ENCODE results near the gene ACTR3C.

Gene ACTR3C

DNA sequence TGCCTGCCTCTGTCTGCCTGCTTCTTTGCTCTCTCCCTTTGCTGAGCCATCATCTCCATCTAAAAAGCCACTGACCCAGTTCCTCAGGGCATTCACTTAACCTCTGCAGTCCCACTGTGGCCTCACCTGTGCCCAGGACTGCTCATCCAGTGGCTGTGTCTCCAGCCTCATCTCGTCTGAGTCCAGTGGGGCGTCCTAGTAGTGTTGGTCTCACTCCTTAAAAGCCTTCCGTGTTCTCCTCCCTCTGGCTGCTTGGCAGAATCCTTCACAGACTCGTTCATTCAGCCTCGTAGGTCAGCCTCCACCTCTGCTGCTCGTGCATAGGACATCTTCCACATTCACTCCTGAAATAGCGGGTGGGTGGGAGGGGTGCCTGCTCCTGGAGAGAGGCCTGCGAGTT is 10.8 kb upstream of the ACTR3C start:
- Histone ChIP-seq H3K4me3 (ENCODE audit: extremely low read depth, insufficient read depth, low read length, poor library complexity, severe bottlenecking) (no peak overlapping the region), H3K27ac (ENCODE audit: low read depth, low read length, severe bottlenecking) (no peak overlapping the region), H3K4me1 (ENCODE audit: control insufficient read depth, insufficient read depth, low read length, poor library complexity, severe bottlenecking) (no peaks in the 10 kb centered on the region), H3K9me3 (ENCODE audit: control insufficient read depth, low read length) (no peaks in the 10 kb centered on the region), H3K36me3 (ENCODE audit: control insufficient read depth, insufficient read depth, low read length) (peaks cover 62% of the 10 kb centered on the region)
- 96 to 99% methylated on average over 6 to 7 of the region's 8 CpGs for WGBS, 2 experiments (ENCODE audit: insufficient coverage in 2 of 2)

DNA sequence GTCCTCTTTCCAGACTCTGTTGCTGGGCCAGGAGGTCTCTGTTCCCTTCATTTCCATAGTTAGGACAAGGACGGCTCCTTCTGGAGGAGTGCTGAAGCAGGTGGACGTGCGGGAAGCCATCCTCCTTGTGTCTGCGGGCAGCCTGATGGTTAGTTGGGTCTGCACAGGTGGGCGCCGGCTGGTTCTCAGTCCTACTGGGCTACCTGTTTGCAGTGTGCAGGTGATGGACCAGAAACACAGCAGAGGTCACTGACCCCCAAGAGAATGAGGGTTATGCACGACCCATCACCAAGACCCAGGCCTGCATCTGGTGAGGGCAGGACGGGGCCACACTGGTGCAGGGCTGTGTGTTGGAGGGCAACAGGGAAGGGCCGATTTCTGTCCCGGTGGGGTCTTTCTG is 10.3 kb upstream of the ACTR3C start:
- 86 to 97% methylated on average over 9 to 10 of the region's 10 CpGs for WGBS, 2 experiments (ENCODE audit: insufficient coverage in 2 of 2)
- no peak overlapping the region for H3K27ac ChIP-seq (ENCODE audit: low read depth, low read length, severe bottlenecking)

GRCh38 chr7:150332852-150333635 is 9.7 kb upstream of the ACTR3C start:
- no peaks in the 10 kb centered on the region for H3K9me3 ChIP-seq (ENCODE audit: control insufficient read depth, low read length)
- no peak overlapping the region for H3K27ac ChIP-seq (ENCODE audit: low read depth, low read length, severe bottlenecking)
- no peak overlapping the region for H3K4me3 ChIP-seq (ENCODE audit: extremely low read depth, insufficient read depth, low read length, poor library complexity, severe bottlenecking)
- no peaks in the 10 kb centered on the region for H3K4me1 ChIP-seq (ENCODE audit: control insufficient read depth, insufficient read depth, low read length, poor library complexity, severe bottlenecking)
- 93 to 95% methylated on average over 11 to 18 of the region's 18 CpGs for WGBS, 2 experiments (ENCODE audit: insufficient coverage in 2 of 2)
- H3K36me3 ChIP-seq (ENCODE audit: control insufficient read depth, insufficient read depth, low read length): peaks cover 65% of the 10 kb centered on the region

More for the DNA sequence above, 10.3 kb upstream of the ACTR3C start:
- H3K9me3 ChIP-seq (ENCODE audit: control insufficient read depth, low read length): no peaks in the 10 kb centered on the region
- H3K4me3 ChIP-seq (ENCODE audit: extremely low read depth, insufficient read depth, low read length, poor library complexity, severe bottlenecking): no peak overlapping the region
- no peaks in the 10 kb centered on the region for H3K4me1 ChIP-seq (ENCODE audit: control insufficient read depth, insufficient read depth, low read length, poor library complexity, severe bottlenecking)
- peaks cover 65% of the 10 kb centered on the region for H3K36me3 ChIP-seq (ENCODE audit: control insufficient read depth, insufficient read depth, low read length)

GRCh38 chr7:150330211-150330885 is 7.0 kb upstream of the ACTR3C start:
- Histone ChIP-seq H3K4me1 (ENCODE audit: control insufficient read depth, insufficient read depth, low read length, poor library complexity, severe bottlenecking) (no peaks in the 10 kb centered on the region), H3K36me3 (ENCODE audit: control insufficient read depth, insufficient read depth, low read length) (peaks cover 75% of the 10 kb centered on the region), H3K9me3 (ENCODE audit: control insufficient read depth, low read length) (no peaks in the 10 kb centered on the region), H3K27ac (ENCODE audit: low read depth, low read length, severe bottlenecking) (no peak overlapping the region), H3K4me3 (ENCODE audit: extremely low read depth, insufficient read depth, low read length, poor library complexity, severe bottlenecking) (no peak overlapping the region)
- 96 to 99% methylated on average over 15 to 17 of the region's 19 CpGs for WGBS, 2 experiments (ENCODE audit: insufficient coverage in 2 of 2)

GRCh38 chr7:150329331-150330120 is 6.2 kb upstream of the ACTR3C start:
- Histone ChIP-seq H3K36me3 (ENCODE audit: control insufficient read depth, insufficient read depth, low read length) (peaks cover 72% of the 10 kb centered on the region), H3K4me3 (ENCODE audit: extremely low read depth, insufficient read depth, low read length, poor library complexity, severe bottlenecking) (no peak overlapping the region), H3K27ac (ENCODE audit: low read depth, low read length, severe bottlenecking) (no peak overlapping the region), H3K4me1 (ENCODE audit: control insufficient read depth, insufficient read depth, low read length, poor library complexity, severe bottlenecking) (peaks cover 8% of the 10 kb centered on the region), H3K9me3 (ENCODE audit: control insufficient read depth, low read length) (no peaks in the 10 kb centered on the region)
- 70 to 76% methylated on average over 11 to 17 of the region's 22 CpGs for WGBS, 2 experiments (ENCODE audit: insufficient coverage in 2 of 2)

GRCh38 chr7:150327308-150327707 is 4.0 kb upstream of the ACTR3C start:
- H3K27ac ChIP-seq (ENCODE audit: low read depth, low read length, severe bottlenecking): no peak overlapping the region
- peaks cover 10% of the 10 kb centered on the region for H3K4me1 ChIP-seq (ENCODE audit: control insufficient read depth, insufficient read depth, low read length, poor library complexity, severe bottlenecking)
- WGBS, 2 experiments (ENCODE audit: insufficient coverage in 2 of 2): 100% methylated on average over 3 of the region's 3 CpGs
- H3K36me3 ChIP-seq (ENCODE audit: control insufficient read depth, insufficient read depth, low read length): peaks cover 67% of the 10 kb centered on the region
- no peak overlapping the region for H3K4me3 ChIP-seq (ENCODE audit: extremely low read depth, insufficient read depth, low read length, poor library complexity, severe bottlenecking)
- no peaks in the 10 kb centered on the region for H3K9me3 ChIP-seq (ENCODE audit: control insufficient read depth, low read length)

GRCh38 chr7:150326657-150327268 is 3.4 kb upstream of the ACTR3C start:
- Histone ChIP-seq H3K27ac (ENCODE audit: low read depth, low read length, severe bottlenecking) (no peak overlapping the region), H3K9me3 (ENCODE audit: control insufficient read depth, low read length) (no peaks in the 10 kb centered on the region), H3K4me3 (ENCODE audit: extremely low read depth, insufficient read depth, low read length, poor library complexity, severe bottlenecking) (no peak overlapping the region), H3K36me3 (ENCODE audit: control insufficient read depth, insufficient read depth, low read length) (peaks cover 62% of the 10 kb centered on the region), H3K4me1 (ENCODE audit: control insufficient read depth, insufficient read depth, low read length, poor library complexity, severe bottlenecking) (peaks cover 10% of the 10 kb centered on the region)
- 80 to 92% methylated on average over 2 to 3 of the region's 4 CpGs for WGBS, 2 experiments (ENCODE audit: insufficient coverage in 2 of 2)

DNA sequence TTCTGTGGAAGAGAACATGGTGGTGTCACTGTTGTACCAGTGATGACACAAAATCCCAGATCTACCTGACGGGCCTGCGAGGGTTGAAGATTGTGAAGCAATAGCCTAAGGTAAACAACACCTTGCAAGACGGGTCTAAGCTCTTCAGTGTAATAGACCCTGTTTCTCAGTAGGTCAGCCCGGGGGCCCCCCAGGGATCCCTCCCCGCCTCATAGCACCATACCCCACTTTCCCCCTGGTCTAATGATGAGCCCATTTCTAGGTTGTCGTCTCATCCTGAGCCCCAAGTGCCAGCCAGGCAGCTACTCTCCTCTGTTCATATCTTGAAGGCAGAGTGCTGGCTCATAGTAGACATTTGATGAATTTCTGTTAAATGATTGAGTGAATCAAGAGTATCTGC is 2.6 kb upstream of the ACTR3C start:
- no peak overlapping the region for H3K27ac ChIP-seq (ENCODE audit: low read depth, low read length, severe bottlenecking)

GRCh38 chr7:150325110-150325611 is 1.8 kb upstream of the ACTR3C start:
- no peak overlapping the region for H3K4me3 ChIP-seq (ENCODE audit: extremely low read depth, insufficient read depth, low read length, poor library complexity, severe bottlenecking)
- H3K36me3 ChIP-seq (ENCODE audit: control insufficient read depth, insufficient read depth, low read length): peaks cover 46% of the 10 kb centered on the region
- no peaks in the 10 kb centered on the region for H3K9me3 ChIP-seq (ENCODE audit: control insufficient read depth, low read length)
- peaks cover 12% of the 10 kb centered on the region for H3K4me1 ChIP-seq (ENCODE audit: control insufficient read depth, insufficient read depth, low read length, poor library complexity, severe bottlenecking)
- no peak overlapping the region for H3K27ac ChIP-seq (ENCODE audit: low read depth, low read length, severe bottlenecking)
- WGBS, 2 experiments (ENCODE audit: insufficient coverage in 2 of 2): 94 to 98% methylated on average over 9 to 10 of the region's 10 CpGs

More for the DNA sequence above, 2.6 kb upstream of the ACTR3C start:
- 93 to 98% methylated on average over 3 to 5 of the region's 6 CpGs for WGBS, 2 experiments (ENCODE audit: insufficient coverage in 2 of 2)
- Histone ChIP-seq H3K4me3 (ENCODE audit: extremely low read depth, insufficient read depth, low read length, poor library complexity, severe bottlenecking) (no peak overlapping the region), H3K36me3 (ENCODE audit: control insufficient read depth, insufficient read depth, low read length) (peaks cover 54% of the 10 kb centered on the region), H3K9me3 (ENCODE audit: control insufficient read depth, low read length) (no peaks in the 10 kb centered on the region), H3K4me1 (ENCODE audit: control insufficient read depth, insufficient read depth, low read length, poor library complexity, severe bottlenecking) (peaks cover 10% of the 10 kb centered on the region)

DNA sequence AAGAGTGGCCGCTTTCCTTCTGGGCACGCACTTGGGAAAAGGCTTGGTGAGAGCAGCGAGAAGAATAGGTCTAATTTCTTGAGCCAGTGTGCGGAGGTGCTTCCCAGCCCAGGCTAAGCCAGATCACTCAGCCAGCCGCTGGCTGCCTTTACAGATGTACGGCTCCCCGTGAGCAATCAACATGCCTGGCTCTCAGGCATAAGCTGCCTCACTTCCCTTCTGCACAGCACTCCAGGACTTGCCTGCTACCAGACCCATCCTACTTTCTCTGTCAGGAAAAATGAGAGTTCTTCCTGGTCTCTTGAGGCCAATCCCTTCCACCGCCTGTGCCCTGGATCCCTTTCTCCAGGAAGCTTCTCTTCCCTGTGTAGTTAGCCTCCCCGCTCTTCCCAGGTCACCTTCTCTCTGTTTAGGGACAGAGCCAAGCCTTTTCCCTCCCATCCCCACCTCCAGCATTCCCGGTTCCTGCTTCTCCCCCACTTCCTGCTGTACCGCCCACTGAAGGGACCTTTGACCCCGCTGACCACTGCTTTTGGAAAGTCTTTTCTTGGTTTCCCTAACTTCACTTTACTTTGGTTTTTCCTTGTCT is 1.1 kb upstream of the ACTR3C start:
- Histone ChIP-seq H3K4me3 (ENCODE audit: extremely low read depth, insufficient read depth, low read length, poor library complexity, severe bottlenecking) (peak overlapping the region; percentile 68), H3K4me1 (ENCODE audit: control insufficient read depth, insufficient read depth, low read length, poor library complexity, severe bottlenecking) (peaks cover 12% of the 10 kb centered on the region), H3K36me3 (ENCODE audit: control insufficient read depth, insufficient read depth, low read length) (peaks cover 40% of the 10 kb centered on the region), H3K9me3 (ENCODE audit: control insufficient read depth, low read length) (no peaks in the 10 kb centered on the region), H3K27ac (ENCODE audit: low read depth, low read length, severe bottlenecking) (no peak overlapping the region)
- 44 to 48% methylated on average over 11 to 12 of the region's 12 CpGs for WGBS, 2 experiments (ENCODE audit: insufficient coverage in 2 of 2)
